Chondrocyte (in vitro differentiated cells): ENCODE data around the gene KIF16B. TPM values are rescaled to one million over a fixed set of nuclear protein-coding genes. Genes with fewer than 3 reads are reported as not detected.

Experiments
- DNase-seq: peaks from one replicate; pipeline ENCODE4 v3.0.0; 2021; ENCODE audit warnings: mixed read lengths, low spot score
- H3K27ac Mint-ChIP-seq: one replicate; pipeline ENCODE4 v1.8.0; 2021; ENCODE audit warnings: mild to moderate bottlenecking, moderate library complexity, mixed read lengths; ENCODE audit not compliant: unreplicated experiment
- H3K27me3 Mint-ChIP-seq: 2 replicates; pipeline ENCODE4 v1.8.0; 2021; ENCODE audit warnings: low read depth, mixed read lengths
- H3K36me3 Mint-ChIP-seq: 2 replicates; pipeline ENCODE4 v1.8.0; 2021; ENCODE audit warnings: low read depth, mixed read lengths
- H3K4me1 Mint-ChIP-seq: 2 replicates; pipeline ENCODE4 v1.8.0; 2021; ENCODE audit warnings: low read depth, mild to moderate bottlenecking, mixed read lengths
- H3K4me3 Mint-ChIP-seq: one replicate; pipeline ENCODE4 v1.8.0; 2021; ENCODE audit warnings: mild to moderate bottlenecking, moderate library complexity, mixed read lengths; ENCODE audit not compliant: unreplicated experiment
- H3K9me3 Mint-ChIP-seq: 2 replicates; pipeline ENCODE4 v1.8.0; 2021; ENCODE audit warnings: low read depth, mixed read lengths
- total RNA-seq: library from RNA; stranded (reverse); gene quantifications from 3 replicates; pipeline ENCODE4 v1.2.1, GENCODE V29; 2021
- TF ChIP-seq, protein P1 (sequence below): fragments of 200-600 bp; sonication (generic); IDR thresholded peaks from 2 replicates; pipeline ENCODE4 v1.5.0; 2021; ENCODE audit warnings: antibody characterized with exemption, mild to moderate bottlenecking, moderate library complexity

The KIF16B gene
- total RNA-seq, 1 donor from 2014 or later = 11.2 TPM

DNA sequence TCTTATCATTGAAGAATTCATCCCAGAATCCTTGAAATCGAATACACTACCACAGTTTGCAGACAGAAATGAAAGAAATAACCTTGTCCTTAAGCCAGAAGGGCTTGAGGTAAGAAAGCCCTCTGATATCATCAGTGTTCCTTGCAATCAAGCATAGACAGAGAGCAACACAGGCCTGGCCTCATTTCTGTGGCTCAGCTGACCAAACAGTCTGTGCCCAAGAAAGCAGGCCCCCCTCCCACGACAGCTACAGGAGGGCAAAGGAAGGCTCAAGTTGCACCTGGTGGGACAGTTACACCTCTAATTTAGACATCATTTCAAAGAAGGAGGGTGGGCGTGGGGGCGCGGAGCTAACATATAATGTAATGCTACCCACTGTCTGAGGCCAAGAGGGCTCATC, 21.6 kb downstream of the KIF16B start:
- Mint-ChIP-seq H3K36me3 (peaks cover 2% of the 10 kb centered on the region), H3K9me3 (no peaks in the 10 kb centered on the region), H3K27ac (no peak overlapping the region), H3K27me3 (no peaks in the 10 kb centered on the region), H3K4me1 (peaks cover 15% of the 10 kb centered on the region), H3K4me3 (no peak overlapping the region)
- TF ChIP-seq, protein P1, sequence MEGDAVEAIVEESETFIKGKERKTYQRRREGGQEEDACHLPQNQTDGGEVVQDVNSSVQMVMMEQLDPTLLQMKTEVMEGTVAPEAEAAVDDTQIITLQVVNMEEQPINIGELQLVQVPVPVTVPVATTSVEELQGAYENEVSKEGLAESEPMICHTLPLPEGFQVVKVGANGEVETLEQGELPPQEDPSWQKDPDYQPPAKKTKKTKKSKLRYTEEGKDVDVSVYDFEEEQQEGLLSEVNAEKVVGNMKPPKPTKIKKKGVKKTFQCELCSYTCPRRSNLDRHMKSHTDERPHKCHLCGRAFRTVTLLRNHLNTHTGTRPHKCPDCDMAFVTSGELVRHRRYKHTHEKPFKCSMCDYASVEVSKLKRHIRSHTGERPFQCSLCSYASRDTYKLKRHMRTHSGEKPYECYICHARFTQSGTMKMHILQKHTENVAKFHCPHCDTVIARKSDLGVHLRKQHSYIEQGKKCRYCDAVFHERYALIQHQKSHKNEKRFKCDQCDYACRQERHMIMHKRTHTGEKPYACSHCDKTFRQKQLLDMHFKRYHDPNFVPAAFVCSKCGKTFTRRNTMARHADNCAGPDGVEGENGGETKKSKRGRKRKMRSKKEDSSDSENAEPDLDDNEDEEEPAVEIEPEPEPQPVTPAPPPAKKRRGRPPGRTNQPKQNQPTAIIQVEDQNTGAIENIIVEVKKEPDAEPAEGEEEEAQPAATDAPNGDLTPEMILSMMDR = no peak
- DNase-seq = no peak

DNA sequence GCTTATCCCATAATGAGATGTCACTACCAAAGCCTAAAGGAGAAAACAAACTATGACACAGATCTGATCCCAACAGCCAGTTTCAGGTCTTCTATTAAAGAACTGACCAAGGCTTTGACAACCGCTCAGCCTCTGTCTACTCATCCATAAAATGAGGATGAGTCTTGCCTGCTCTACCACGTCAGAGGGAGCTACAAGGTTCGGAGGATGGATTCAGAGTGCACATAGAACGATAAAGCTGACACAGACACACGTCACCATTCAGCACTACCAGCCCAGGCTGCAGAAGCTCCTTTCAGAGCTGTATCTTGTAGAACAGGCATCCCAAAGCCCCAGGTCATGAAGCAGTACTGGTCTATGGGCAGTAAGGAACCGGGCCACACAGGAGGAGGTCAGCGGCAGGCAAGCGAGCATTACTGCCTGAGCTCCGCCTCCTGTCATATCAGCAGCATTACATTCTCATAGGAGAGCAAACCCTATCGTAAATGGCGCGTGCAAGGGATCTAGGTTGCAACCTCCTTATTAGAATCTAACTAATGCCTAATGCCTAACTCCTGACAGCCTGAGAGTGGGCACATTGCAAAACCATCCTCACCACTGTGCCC, 25.1 kb downstream of the KIF16B start:
- no peak overlapping the region for H3K4me3 Mint-ChIP-seq
- no peak overlapping the region for H3K27ac Mint-ChIP-seq
- H3K36me3 Mint-ChIP-seq = peaks cover 2% of the 10 kb centered on the region
- H3K4me1 Mint-ChIP-seq = peaks cover 2% of the 10 kb centered on the region
- TF ChIP-seq, protein P1 = no peak
- no peak for DNase-seq
- H3K9me3 Mint-ChIP-seq = no peaks in the 10 kb centered on the region
- no peaks in the 10 kb centered on the region for H3K27me3 Mint-ChIP-seq

DNA sequence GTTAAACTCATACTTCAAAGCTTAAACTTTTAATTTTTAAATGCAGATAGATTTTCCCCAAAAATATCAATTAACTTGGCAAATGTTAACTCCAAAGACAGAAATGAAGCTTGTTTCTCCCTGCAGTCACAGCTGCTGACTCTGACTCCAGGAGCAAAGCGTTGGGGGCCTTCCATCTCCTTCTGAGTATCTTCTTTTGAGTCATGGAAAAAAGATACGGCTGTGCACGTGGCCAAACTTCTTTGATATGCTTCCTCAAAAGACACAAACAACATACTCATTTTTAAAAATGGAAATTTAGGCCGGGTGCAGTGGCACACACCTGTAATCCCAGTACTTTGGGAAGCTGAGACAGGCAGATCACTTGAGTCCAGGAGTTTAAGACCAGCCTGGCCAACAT, 28.3 kb downstream of the KIF16B start:
- H3K4me1 Mint-ChIP-seq = peaks cover 7% of the 10 kb centered on the region
- H3K36me3 Mint-ChIP-seq = no peaks in the 10 kb centered on the region
- DNase-seq = no peak
- H3K9me3 Mint-ChIP-seq = no peaks in the 10 kb centered on the region
- no peak overlapping the region for H3K4me3 Mint-ChIP-seq
- no peaks in the 10 kb centered on the region for H3K27me3 Mint-ChIP-seq
- H3K27ac Mint-ChIP-seq = no peak overlapping the region
- TF ChIP-seq, protein P1 = no peak

DNA sequence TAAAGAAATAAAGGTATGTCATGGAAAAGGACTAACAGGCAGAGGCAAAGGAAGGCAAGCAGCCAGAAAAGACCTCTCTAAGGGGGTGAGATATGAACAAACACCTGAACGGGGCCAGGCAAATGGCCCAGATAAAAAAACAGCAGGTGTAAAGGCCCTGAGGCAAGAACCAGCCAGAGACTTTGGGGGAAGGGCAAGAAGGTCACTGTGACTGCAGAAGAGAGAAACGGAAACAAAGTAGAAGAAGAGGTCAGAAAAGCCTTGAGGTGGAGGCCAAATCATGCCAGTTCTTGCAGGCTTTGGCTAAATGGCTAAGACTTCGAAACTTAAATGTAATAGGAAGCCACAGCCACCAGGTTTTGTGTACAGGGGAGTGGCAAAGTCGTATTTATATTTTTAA, 30.8 kb downstream of the KIF16B start:
- Mint-ChIP-seq H3K9me3 (no peaks in the 10 kb centered on the region), H3K36me3 (no peaks in the 10 kb centered on the region), H3K4me1 (peaks cover 10% of the 10 kb centered on the region), H3K27ac (no peak overlapping the region), H3K4me3 (no peak overlapping the region), H3K27me3 (no peaks in the 10 kb centered on the region)
- TF ChIP-seq, protein P1 = no peak
- DNase-seq = no peak

DNA sequence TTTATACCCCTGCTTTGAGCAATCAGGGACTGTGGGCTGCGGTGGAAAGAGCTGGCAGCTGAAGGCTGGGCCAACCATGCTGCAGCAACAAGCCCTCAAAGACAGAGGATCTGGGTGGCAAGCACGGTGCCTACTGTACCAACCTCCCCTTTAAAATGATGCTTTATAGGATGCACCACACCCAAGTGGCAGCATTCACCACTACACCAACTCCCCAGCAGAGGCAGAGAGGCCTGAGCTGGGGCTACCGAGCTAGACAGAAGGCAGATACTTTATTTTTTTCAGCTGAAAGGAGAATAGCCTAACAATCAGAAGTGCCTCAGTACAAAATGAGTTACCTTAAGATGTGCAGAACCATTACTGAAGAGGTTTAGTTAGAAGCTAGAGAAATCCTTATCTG, 31.4 kb downstream of the KIF16B start:
- no peaks in the 10 kb centered on the region for H3K27me3 Mint-ChIP-seq
- no peak overlapping the region for H3K27ac Mint-ChIP-seq
- no peaks in the 10 kb centered on the region for H3K36me3 Mint-ChIP-seq
- peaks cover 10% of the 10 kb centered on the region for H3K4me1 Mint-ChIP-seq
- TF ChIP-seq, protein P1 = no peak
- H3K9me3 Mint-ChIP-seq = no peaks in the 10 kb centered on the region
- DNase-seq = no peak
- H3K4me3 Mint-ChIP-seq = no peak overlapping the region
